GM12878 (cell line): ENCODE results near the gene RILPL2. TPM values are rescaled to one million over a fixed set of nuclear protein-coding genes. Genes with fewer than 3 reads are reported as not detected.

ENCODE experiments used
- ATAC-seq: fragments of 200-7000 bp; cut with Tn5 transposase; 3 replicates; pipeline ENCODE4 v1.9.1; 2020; ENCODE audit warnings: mild to moderate bottlenecking, moderate library complexity
- BruUV-seq: library from RNA; stranded (reverse); fragments of 400-500 nt; replicated peaks from 2 replicates; lab custom pipeline; 2021; lab: Mats Ljungman, UMichigan
- CTCF ChIA-PET: fragments of 300-600 bp; sonication (Branson Sonifier 250); formaldehyde crosslinking; extraction: SDS; loops from one replicate; lab custom pipeline; 2021; ENCODE audit warnings: inconsistent platforms; lab: Yijun Ruan, JAX
- POLR2A ChIA-PET: fragments of 350-600 bp; formaldehyde crosslinking; extraction: SDS; loops from one replicate; lab custom pipeline; 2021; ENCODE audit warnings: inconsistent platforms; lab: Charles Lee
- RAD21 ChIA-PET: fragments of 300-600 bp; sonication (Branson Sonifier 250); formaldehyde crosslinking; loops from one replicate; lab custom pipeline; 2023; ENCODE audit warnings: antibody characterized with exemption; ENCODE audit not compliant: unreplicated experiment; lab: Charles Lee
- SMC1A ChIA-PET: fragments of 300-600 bp; sonication (Branson Sonifier 250); formaldehyde crosslinking; loops from one replicate; lab custom pipeline; 2023; ENCODE audit not compliant: unreplicated experiment, uncharacterized antibody; lab: Charles Lee
- DNase-seq: peaks from one replicate; pipeline ENCODE4 v3.0.0-alpha.2; 2011; ENCODE audit warnings: low read depth, low spot score
- FAIRE-seq: peaks from 3 replicates; lab custom pipeline; 2011; peaks lifted over from hg19 to GRCh38; lab: Jason Lieb, UNC
- H2AFZ ChIP-seq: 2 replicates; pipeline ENCODE4 v1.6.0; 2011; ENCODE audit warnings: low read depth, low read length, control low read depth; ENCODE audit not compliant: control insufficient read depth
- H3K27ac ChIP-seq: 2 replicates; pipeline ENCODE4 v1.5.1; 2011; ENCODE audit warnings: control low read depth; ENCODE audit not compliant: control insufficient read depth, insufficient read depth
- H3K27me3 ChIP-seq, 2 experiments: replicated peaks in 1 of 2; 2 replicates each; pipeline versions ENCODE4 v1.6.0 to v1.6.1; 2011; ENCODE audit warnings: low read length in 1 of 2; ENCODE audit not compliant: control insufficient read depth in 2 of 2, insufficient read depth in 2 of 2
- H3K36me3 ChIP-seq, 2 experiments: 2 replicates each; pipeline ENCODE4 v1.5.1; 2011; ENCODE audit warnings: low read length in 1 of 2; ENCODE audit not compliant: control insufficient read depth in 2 of 2, insufficient read depth in 2 of 2
- H3K4me1 ChIP-seq: 2 replicates; pipeline ENCODE4 v1.6.1; 2011; ENCODE audit warnings: mild to moderate bottlenecking, low read length, moderate library complexity, mixed read lengths; ENCODE audit not compliant: control insufficient read depth, insufficient read depth
- H3K4me2 ChIP-seq: 2 replicates; pipeline ENCODE4 v1.6.0; 2011; ENCODE audit warnings: control low read depth; ENCODE audit not compliant: control insufficient read depth, insufficient read depth
- H3K4me3 ChIP-seq: fragments of 200-600 bp; sonication (generic); 2 replicates; pipeline ENCODE4 v1.5.1; 2016
- H3K79me2 ChIP-seq: 2 replicates; pipeline ENCODE4 v1.6.0; 2011; ENCODE audit warnings: low read length; ENCODE audit not compliant: control insufficient read depth, insufficient read depth
- H3K9ac ChIP-seq: 2 replicates; pipeline ENCODE4 v1.8.0; 2011; ENCODE audit warnings: low read length, control low read depth, mixed read lengths; ENCODE audit not compliant: control insufficient read depth, insufficient read depth
- H3K9me3 ChIP-seq: replicated peaks from 3 replicates; pipeline ENCODE4 v1.5.1; 2011; ENCODE audit warnings: mild to moderate bottlenecking, low read length; ENCODE audit not compliant: control insufficient read depth, insufficient read depth
- H4K20me1 ChIP-seq: 2 replicates; pipeline ENCODE4 v1.6.0; 2011; ENCODE audit not compliant: control insufficient read depth, insufficient read depth
- BRCA1 ChIP-seq: IDR thresholded peaks from 2 replicates; pipeline ENCODE4 v1.6.1; 2011; ENCODE audit warnings: low read depth, low read length, improper control_type of control experiment
- ESRRA ChIP-seq: IDR thresholded peaks from 2 replicates; pipeline ENCODE4 v1.6.1; 2012; ENCODE audit warnings: mild to moderate bottlenecking, low read length, improper control_type of control experiment
- HDAC2 ChIP-seq: fragments of 200-600 bp; sonication (generic); IDR thresholded peaks from 2 replicates; pipeline ENCODE4 v1.6.1; 2017
- KDM1A ChIP-seq: fragments of 200-600 bp; sonication (generic); IDR thresholded peaks from 2 replicates; pipeline ENCODE4 v1.6.1; 2016; ENCODE audit warnings: borderline replicate concordance
- KLF5 ChIP-seq: fragments of 450-650 bp; IDR thresholded peaks from 2 replicates; pipeline ENCODE4 v1.6.1; 2014; ENCODE audit warnings: mild to moderate bottlenecking; ENCODE audit not compliant: partially characterized antibody
- POU2F2 ChIP-seq: IDR thresholded peaks from 3 replicates; pipeline ENCODE4 v1.6.1; 2011; ENCODE audit warnings: low read depth, mild to moderate bottlenecking, low read length, borderline replicate concordance
- PRDM15 ChIP-seq: fragments of 450-650 bp; formaldehyde crosslinking; IDR thresholded peaks from 2 replicates; pipeline ENCODE4 v1.4.0; 2020; ENCODE audit warnings: mild to moderate bottlenecking, moderate library complexity
- RELB ChIP-seq: fragments of 450-650 bp; IDR thresholded peaks from 2 replicates; pipeline ENCODE4 v1.6.1; 2017; ENCODE audit warnings: low read depth, mild to moderate bottlenecking, moderate library complexity
- SMAD5 ChIP-seq: IDR thresholded peaks from 2 replicates; pipeline ENCODE4 v1.6.1; 2016; ENCODE audit warnings: antibody characterized with exemption, low read depth
- SUPT20H ChIP-seq: IDR thresholded peaks from 2 replicates; pipeline ENCODE4 v1.6.1; 2011; ENCODE audit warnings: low read depth, mild to moderate bottlenecking, low read length, moderate library complexity, borderline replicate concordance; ENCODE audit not compliant: control insufficient read depth
- TCF7 ChIP-seq: IDR thresholded peaks from 2 replicates; pipeline ENCODE4 v1.6.1; 2014; ENCODE audit warnings: antibody characterized with exemption, borderline replicate concordance
- YY1 ChIP-seq: IDR thresholded peaks from 2 replicates; pipeline ENCODE4 v1.6.1; 2011; ENCODE audit warnings: low read depth, mild to moderate bottlenecking, low read length
- ZNF622 ChIP-seq: fragments of 450-650 bp; IDR thresholded peaks from 2 replicates; pipeline ENCODE4 v1.6.1; 2017; ENCODE audit warnings: mild to moderate bottlenecking, inconsistent platforms
- WGBS: methylation state at CpG from one replicate; pipeline ENCODE4 v1.1.6; 2016; ENCODE audit warnings: low lambda C conversion rate; ENCODE audit not compliant: insufficient replicate concordance, insufficient coverage; ENCODE audit errors: missing lambda C conversion rate; 5-methylcytosine and 5-hydroxymethylcytosine counted together
- in situ Hi-C: fragments of 300-500 bp; cut with MboI; formaldehyde crosslinking; loops from 9 replicates; pipeline ENCODE4 v1.14.3; 2018; ENCODE audit warnings: mixed read lengths
- intact Hi-C: fragments of 100-400 bp; cut with micrococcal nuclease; formaldehyde crosslinking; loops from one replicate; pipeline ENCODE4 v1.14.2; 2022; ENCODE audit not compliant: unreplicated experiment
- polyA plus RNA-seq, 11 experiments: library from polyadenylated mRNA; depleted of rRNA in 4 of 11; unstranded in 6 of 11; stranded (reverse) in 5 of 11; fragments of >200 nt; fragmentation: Nextera tagmentation in 4 of 11; fragmentation: Illumina TruSeq in 1 of 11; extraction: Ambion mirVana in 4 of 11; extraction: Trizol in 1 of 11; gene quantifications; 1 replicate in 1 of 11; 2 replicates in 10 of 11; pipeline versions ENCODE4 v1.2.1 to v1.2.3, GENCODE V29; 2011 to 2016; ENCODE audit warnings: inconsistent platforms in 2 of 11, missing spikeins in 2 of 11, low read depth in 1 of 11
- total RNA-seq, 4 experiments: library from RNA; depleted of rRNA in 3 of 4; stranded (reverse); fragments of >200 nt in 3 of 4; fragmentation: Illumina TruSeq in 1 of 4; extraction: Trizol in 1 of 4; gene quantifications; 2 replicates each; pipeline versions ENCODE4 v1.2.1 to v1.2.3, GENCODE V29; 2013 to 2021
- TF ChIP-seq, protein P1 (sequence below): fragments of 450-650 bp; IDR thresholded peaks from 2 replicates; pipeline ENCODE4 v1.6.1; 2017; ENCODE audit warnings: mild to moderate bottlenecking, moderate library complexity

Gene RILPL2
- total and polyA plus RNA-seq, 10 of the 15 experiments (the other 5 are each of a cell fraction or from before 2014, with no cell fraction given), result 3.5 to 38.5 (median 19.7) TPM

- TF ChIP-seq RELB, result no peak
- TF ChIP-seq, all 136 proteins: peak for 1
Observed at GRCh38 chr12:123472438-123472849, 36.0 kb upstream of the RILPL2 start (continued).

DNA sequence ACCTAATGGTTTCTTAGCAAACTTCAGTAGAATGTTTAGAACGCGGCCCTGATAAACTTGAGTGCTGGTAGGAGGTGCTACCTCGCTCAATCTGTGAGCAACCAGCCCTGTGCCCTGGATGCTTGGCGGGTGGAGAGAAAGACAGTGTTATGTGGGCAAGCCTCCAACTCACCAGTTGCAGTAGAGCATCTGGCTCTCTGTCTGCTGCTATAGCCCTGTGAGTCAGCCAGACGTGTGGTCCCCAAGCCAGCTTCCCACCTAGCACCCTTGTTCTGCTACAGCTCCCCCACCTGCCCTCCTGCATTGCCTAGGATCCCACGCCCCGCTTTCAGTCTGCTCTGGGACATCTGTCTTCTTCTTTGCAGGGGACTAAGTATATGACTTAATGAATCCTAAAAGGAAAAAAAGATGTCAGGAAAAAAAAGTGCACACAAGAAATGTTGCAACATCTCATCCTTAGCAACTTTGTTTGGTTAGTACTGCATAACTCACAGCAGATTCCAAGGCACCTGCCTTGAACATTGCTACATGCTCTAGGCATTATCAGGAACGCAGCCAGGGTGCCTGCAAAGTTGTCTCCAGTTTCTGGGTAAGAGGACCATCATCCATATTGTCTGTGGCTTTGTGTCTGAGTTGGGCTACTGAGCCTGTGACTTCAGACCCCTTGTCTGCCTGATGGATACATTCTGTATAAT is 35.0 kb upstream of the RILPL2 start:
- intact Hi-C loops (no loop called here), in situ Hi-C loops (no loop called here)
- SMC1A ChIA-PET, result interaction anchor here (0.7 to 1.2 kb wide), 2 partner anchors 39 to 108 kb away, joined by 3 read pairs; no protein-coding TSS in a partner anchor
- Histone ChIP-seq H2AFZ (no peak overlapping the region), H3K27me3 (no peaks in the 10 kb centered on the region), H3K4me3 (no peak overlapping the region), H3K4me1 (no peaks in the 10 kb centered on the region), H3K4me2 (no peak overlapping the region), H3K27ac (no peak overlapping the region), H4K20me1 (no peaks in the 10 kb centered on the region), H3K36me3 (no peaks in the 10 kb centered on the region; a peak in 1 of 4 replicates), H3K79me2 (peaks cover 2% of the 10 kb centered on the region; the same call in 1 of the 2 replicates), H3K9ac (no peak overlapping the region), H3K9me3 (no peaks in the 10 kb centered on the region)
- no peak for ATAC-seq
- CTCF ChIA-PET, result no interaction called here
- BruUV-seq, result no TSS peak
- no peak for FAIRE-seq
- DNase-seq, result no peak
- RAD21 ChIA-PET, result no interaction called here
- POLR2A ChIA-PET, result no interaction called here
- WGBS, result 81% methylated on average over 8 of the region's 8 CpGs
- TF ChIP-seq KDM1A (no peak), KLF5 (no peak), SUPT20H (no peak), TCF7 (no peak), ESRRA (no peak), POU2F2 (no peak), BRCA1 (no peak), PRDM15 (CRISPR knock-in tag) (no peak), ZNF622 (no peak), HDAC2 (no peak), SMAD5 (no peak), YY1 (no peak)
- TF ChIP-seq, protein P1, sequence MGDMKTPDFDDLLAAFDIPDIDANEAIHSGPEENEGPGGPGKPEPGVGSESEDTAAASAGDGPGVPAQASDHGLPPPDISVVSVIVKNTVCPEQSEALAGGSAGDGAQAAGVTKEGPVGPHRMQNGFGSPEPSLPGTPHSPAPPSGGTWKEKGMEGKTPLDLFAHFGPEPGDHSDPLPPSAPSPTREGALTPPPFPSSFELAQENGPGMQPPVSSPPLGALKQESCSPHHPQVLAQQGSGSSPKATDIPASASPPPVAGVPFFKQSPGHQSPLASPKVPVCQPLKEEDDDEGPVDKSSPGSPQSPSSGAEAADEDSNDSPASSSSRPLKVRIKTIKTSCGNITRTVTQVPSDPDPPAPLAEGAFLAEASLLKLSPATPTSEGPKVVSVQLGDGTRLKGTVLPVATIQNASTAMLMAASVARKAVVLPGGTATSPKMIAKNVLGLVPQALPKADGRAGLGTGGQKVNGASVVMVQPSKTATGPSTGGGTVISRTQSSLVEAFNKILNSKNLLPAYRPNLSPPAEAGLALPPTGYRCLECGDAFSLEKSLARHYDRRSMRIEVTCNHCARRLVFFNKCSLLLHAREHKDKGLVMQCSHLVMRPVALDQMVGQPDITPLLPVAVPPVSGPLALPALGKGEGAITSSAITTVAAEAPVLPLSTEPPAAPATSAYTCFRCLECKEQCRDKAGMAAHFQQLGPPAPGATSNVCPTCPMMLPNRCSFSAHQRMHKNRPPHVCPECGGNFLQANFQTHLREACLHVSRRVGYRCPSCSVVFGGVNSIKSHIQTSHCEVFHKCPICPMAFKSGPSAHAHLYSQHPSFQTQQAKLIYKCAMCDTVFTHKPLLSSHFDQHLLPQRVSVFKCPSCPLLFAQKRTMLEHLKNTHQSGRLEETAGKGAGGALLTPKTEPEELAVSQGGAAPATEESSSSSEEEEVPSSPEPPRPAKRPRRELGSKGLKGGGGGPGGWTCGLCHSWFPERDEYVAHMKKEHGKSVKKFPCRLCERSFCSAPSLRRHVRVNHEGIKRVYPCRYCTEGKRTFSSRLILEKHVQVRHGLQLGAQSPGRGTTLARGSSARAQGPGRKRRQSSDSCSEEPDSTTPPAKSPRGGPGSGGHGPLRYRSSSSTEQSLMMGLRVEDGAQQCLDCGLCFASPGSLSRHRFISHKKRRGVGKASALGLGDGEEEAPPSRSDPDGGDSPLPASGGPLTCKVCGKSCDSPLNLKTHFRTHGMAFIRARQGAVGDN, result no peak
